Neural cell (in vitro differentiated cells): Measurements from ENCODE around the gene MCOLN1. TPM values are rescaled to one million over a fixed set of nuclear protein-coding genes. Genes with fewer than 3 reads are reported as not detected.

Experiments used
- H2AFZ ChIP-seq: fragments of 200-600, 300-800 bp; sonication (generic), shearing (Covaris generic); 2 replicates; pipeline ENCODE4 v1.6.0; 2014; ENCODE audit warnings: low read depth, mild to moderate bottlenecking, antibody characterized with exemption, low read length, moderate library complexity
- H3F3A ChIP-seq: fragments of 200-600 bp; shearing (Covaris generic); 2 replicates; pipeline ENCODE4 v1.6.1; 2016; ENCODE audit warnings: mild to moderate bottlenecking, moderate library complexity, mixed read lengths, antibody characterized with exemption, low read length; ENCODE audit not compliant: insufficient read depth, poor library complexity, severe bottlenecking
- H3K27ac ChIP-seq: fragments of 200-600, 300-800 bp; sonication (generic), shearing (Covaris generic); 2 replicates; pipeline ENCODE4 v1.5.1; 2014; ENCODE audit warnings: mild to moderate bottlenecking, low read length, moderate library complexity
- H3K27me3 ChIP-seq: fragments of 300-800, 200-600 bp; sonication (generic), shearing (Covaris generic); 2 replicates; pipeline ENCODE4 v1.6.0; 2014; ENCODE audit warnings: mild to moderate bottlenecking, low read depth, low read length, moderate library complexity; ENCODE audit not compliant: insufficient read depth
- H3K36me3 ChIP-seq: fragments of 300-800, 200-600 bp; sonication (generic), shearing (Covaris generic); 2 replicates; pipeline ENCODE4 v1.5.1; 2014; ENCODE audit warnings: mild to moderate bottlenecking, antibody characterized with exemption, low read length, moderate library complexity; ENCODE audit not compliant: insufficient read depth
- H3K4me2 ChIP-seq: fragments of 300-800, 200-600 bp; sonication (generic), shearing (Covaris generic); 2 replicates; pipeline ENCODE4 v1.6.0; 2014; ENCODE audit warnings: mild to moderate bottlenecking, low read length
- H3K4me3 ChIP-seq: fragments of 300-800, 200-600 bp; sonication (generic), shearing (Covaris generic); 2 replicates; pipeline ENCODE4 v1.5.1; 2014; ENCODE audit warnings: mild to moderate bottlenecking, low read length, moderate library complexity
- H3K79me2 ChIP-seq: fragments of 200-600 bp; shearing (Covaris generic); replicated peaks from 2 replicates; pipeline ENCODE4 v1.6.0; 2014; ENCODE audit warnings: mild to moderate bottlenecking, low read length, moderate library complexity; ENCODE audit not compliant: insufficient read depth
- H3K9ac ChIP-seq: fragments of 300-800, 200-600 bp; sonication (generic), shearing (Covaris generic); 2 replicates; pipeline ENCODE4 v1.6.1; 2016; ENCODE audit warnings: mild to moderate bottlenecking, low read length, mixed read lengths
- H3K9me2 ChIP-seq: fragments of 200-600 bp; shearing (Covaris generic); 2 replicates; pipeline ENCODE4 v1.6.1; 2016; ENCODE audit warnings: mild to moderate bottlenecking, low read length, mixed read lengths; ENCODE audit not compliant: insufficient read depth
- H3K9me3 ChIP-seq: fragments of 200-600, 300-800 bp; sonication (generic), shearing (Covaris generic); 2 replicates; pipeline ENCODE4 v1.6.1; 2016; ENCODE audit warnings: mild to moderate bottlenecking, mixed run types, low read length, moderate library complexity, mixed read lengths
- H4K20me1 ChIP-seq: fragments of 200-600 bp; shearing (Covaris generic); 2 replicates; pipeline ENCODE4 v1.6.1; 2016; ENCODE audit warnings: mild to moderate bottlenecking, mixed run types; ENCODE audit not compliant: insufficient read depth
- EP300 ChIP-seq: fragments of 450-650 bp; conservative IDR thresholded peaks from 2 replicates; pipeline ENCODE4 v1.6.1; 2014; ENCODE audit warnings: antibody characterized with exemption, mild to moderate bottlenecking, moderate library complexity; ENCODE audit not compliant: poor library complexity, severe bottlenecking
- EZH2 ChIP-seq: fragments of 200-600, 300-800 bp; shearing (Covaris generic), sonication (generic); IDR thresholded peaks from 2 replicates; pipeline ENCODE4 v1.6.1; 2014; ENCODE audit warnings: antibody characterized with exemption, low read length, borderline replicate concordance, mild to moderate bottlenecking; ENCODE audit not compliant: insufficient read depth, poor library complexity, severe bottlenecking
- MXI1 ChIP-seq: fragments of 450-650 bp; conservative IDR thresholded peaks from 2 replicates; pipeline ENCODE4 v1.6.1; 2014; ENCODE audit warnings: antibody characterized with exemption, mild to moderate bottlenecking; ENCODE audit not compliant: poor library complexity, severe bottlenecking
- POLR2AphosphoS5 ChIP-seq: IDR thresholded peaks from 2 replicates; pipeline ENCODE4 v1.6.1; 2012
- RAD21 ChIP-seq: fragments of 450-650 bp; conservative IDR thresholded peaks from 2 replicates; pipeline ENCODE4 v1.6.1; 2014; ENCODE audit warnings: antibody characterized with exemption, mild to moderate bottlenecking, moderate library complexity
- SMC3 ChIP-seq: fragments of 450-650 bp; conservative IDR thresholded peaks from 2 replicates; pipeline ENCODE4 v1.6.1; 2014; ENCODE audit warnings: antibody characterized with exemption, mild to moderate bottlenecking, moderate library complexity; ENCODE audit not compliant: poor library complexity
- TAF1 ChIP-seq: IDR thresholded peaks from 2 replicates; pipeline ENCODE4 v1.6.1; 2012; ENCODE audit warnings: low read depth
- polyA plus RNA-seq: library from polyadenylated mRNA; depleted of rRNA; stranded (reverse); fragments of >200 nt; gene quantifications from 2 replicates; pipeline ENCODE4 v1.2.3, GENCODE V29; 2014
- TF ChIP-seq, protein P1 (sequence below): IDR thresholded peaks from 2 replicates; pipeline ENCODE4 v1.6.1; 2012; ENCODE audit warnings: borderline replicate concordance
- TF ChIP-seq, protein P2 (sequence below): fragments of 450-650 bp; IDR thresholded peaks from 2 replicates; pipeline ENCODE4 v1.5.1; 2014; ENCODE audit warnings: antibody characterized with exemption, mild to moderate bottlenecking, moderate library complexity; ENCODE audit not compliant: poor library complexity, severe bottlenecking

Gene MCOLN1
- polyA plus RNA-seq, 1 donor from 2014 or later: 16.9 TPM

DNA sequence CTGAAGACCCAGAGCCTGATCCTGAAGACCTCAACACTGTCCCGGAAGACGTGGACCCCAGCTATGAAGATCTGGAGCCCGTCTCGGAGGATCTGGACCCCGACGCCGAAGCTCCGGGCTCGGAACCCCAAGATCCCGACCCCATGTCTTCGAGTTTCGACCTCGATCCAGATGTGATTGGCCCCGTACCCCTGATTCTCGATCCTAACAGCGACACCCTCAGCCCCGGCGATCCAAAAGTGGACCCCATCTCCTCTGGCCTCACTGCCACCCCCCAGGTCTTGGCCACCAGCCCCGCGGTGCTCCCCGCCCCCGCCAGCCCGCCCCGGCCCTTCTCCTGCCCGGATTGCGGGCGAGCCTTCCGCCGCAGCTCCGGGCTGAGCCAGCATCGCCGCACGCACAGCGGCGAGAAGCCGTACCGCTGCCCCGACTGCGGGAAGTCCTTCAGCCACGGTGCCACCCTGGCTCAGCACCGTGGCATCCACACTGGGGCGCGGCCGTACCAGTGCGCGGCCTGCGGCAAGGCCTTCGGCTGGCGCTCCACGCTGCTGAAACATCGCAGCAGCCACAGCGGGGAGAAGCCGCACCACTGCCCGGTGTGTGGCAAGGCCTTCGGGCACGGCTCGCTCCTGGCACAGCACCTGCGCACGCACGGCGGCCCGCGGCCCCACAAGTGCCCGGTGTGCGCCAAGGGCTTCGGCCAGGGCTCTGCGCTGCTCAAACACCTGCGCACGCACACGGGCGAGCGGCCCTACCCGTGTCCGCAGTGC lies 2.9 kb upstream of the MCOLN1 start:
- no peaks in the 10 kb centered on the region for H3F3A ChIP-seq
- no peaks in the 10 kb centered on the region for H4K20me1 ChIP-seq
- no peaks in the 10 kb centered on the region for H3K9me2 ChIP-seq
- no peak for TF ChIP-seq RAD21
- TF ChIP-seq POLR2AphosphoS5: no peak
- TF ChIP-seq MXI1: no peak
- TF ChIP-seq EP300: no peak
- TF ChIP-seq SMC3: no peak
- H3K9me3 ChIP-seq: no peaks in the 10 kb centered on the region
- no peak overlapping the region for H3K9ac ChIP-seq
- H3K36me3 ChIP-seq: no peaks in the 10 kb centered on the region
- H3K4me2 ChIP-seq: no peak overlapping the region
- no peak overlapping the region for H3K27ac ChIP-seq
- no peaks in the 10 kb centered on the region for H3K27me3 ChIP-seq
- no peak overlapping the region for H3K4me3 ChIP-seq
- no peak overlapping the region for H2AFZ ChIP-seq
- H3K79me2 ChIP-seq: peaks cover 22% of the 10 kb centered on the region

DNA sequence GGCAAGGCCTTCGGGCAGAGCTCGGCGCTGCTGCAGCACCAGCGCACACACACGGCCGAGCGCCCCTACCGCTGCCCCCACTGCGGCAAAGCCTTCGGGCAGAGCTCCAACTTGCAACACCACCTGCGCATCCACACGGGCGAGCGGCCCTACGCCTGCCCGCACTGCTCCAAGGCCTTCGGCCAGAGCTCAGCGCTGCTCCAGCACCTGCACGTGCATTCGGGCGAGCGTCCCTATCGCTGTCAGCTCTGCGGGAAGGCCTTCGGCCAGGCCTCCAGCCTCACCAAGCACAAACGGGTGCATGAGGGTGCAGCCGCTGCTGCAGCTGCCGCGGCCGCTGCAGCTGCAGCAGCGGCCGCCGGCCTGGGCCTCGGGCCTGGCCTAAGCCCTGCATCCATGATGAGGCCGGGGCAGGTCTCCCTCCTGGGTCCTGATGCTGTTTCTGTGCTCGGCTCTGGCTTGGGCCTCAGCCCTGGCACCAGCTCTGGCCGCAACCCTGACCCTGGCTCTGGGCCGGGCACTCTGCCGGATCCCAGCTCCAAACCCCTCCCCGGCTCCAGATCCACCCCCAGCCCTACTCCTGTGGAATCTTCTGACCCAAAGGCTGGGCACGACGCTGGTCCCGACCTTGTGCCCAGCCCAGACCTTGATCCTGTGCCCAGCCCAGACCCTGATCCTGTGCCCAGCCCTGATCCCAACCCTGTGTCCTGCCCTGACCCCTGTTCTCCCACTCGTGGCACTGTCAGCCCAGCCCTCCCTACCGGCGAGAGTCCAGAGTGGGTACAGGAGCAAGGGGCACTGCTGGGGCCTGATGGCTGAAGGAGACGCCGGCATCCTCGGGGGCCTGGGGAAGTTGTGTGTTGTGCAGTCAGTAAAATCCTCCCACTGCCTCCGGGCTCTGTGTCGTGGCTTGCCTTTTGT lies 2.0 kb upstream of the MCOLN1 start:
- no peaks in the 10 kb centered on the region for H3K27me3 ChIP-seq
- peaks cover 19% of the 10 kb centered on the region for H3K79me2 ChIP-seq
- no peak overlapping the region for H3K27ac ChIP-seq
- H3K4me2 ChIP-seq: no peak overlapping the region
- no peak overlapping the region for H3K9ac ChIP-seq
- no peaks in the 10 kb centered on the region for H3K36me3 ChIP-seq
- H4K20me1 ChIP-seq: no peaks in the 10 kb centered on the region
- H3K9me3 ChIP-seq: no peaks in the 10 kb centered on the region
- H3F3A ChIP-seq: no peaks in the 10 kb centered on the region
- no peak overlapping the region for H2AFZ ChIP-seq
- no peak overlapping the region for H3K4me3 ChIP-seq
- TF ChIP-seq, protein P1, sequence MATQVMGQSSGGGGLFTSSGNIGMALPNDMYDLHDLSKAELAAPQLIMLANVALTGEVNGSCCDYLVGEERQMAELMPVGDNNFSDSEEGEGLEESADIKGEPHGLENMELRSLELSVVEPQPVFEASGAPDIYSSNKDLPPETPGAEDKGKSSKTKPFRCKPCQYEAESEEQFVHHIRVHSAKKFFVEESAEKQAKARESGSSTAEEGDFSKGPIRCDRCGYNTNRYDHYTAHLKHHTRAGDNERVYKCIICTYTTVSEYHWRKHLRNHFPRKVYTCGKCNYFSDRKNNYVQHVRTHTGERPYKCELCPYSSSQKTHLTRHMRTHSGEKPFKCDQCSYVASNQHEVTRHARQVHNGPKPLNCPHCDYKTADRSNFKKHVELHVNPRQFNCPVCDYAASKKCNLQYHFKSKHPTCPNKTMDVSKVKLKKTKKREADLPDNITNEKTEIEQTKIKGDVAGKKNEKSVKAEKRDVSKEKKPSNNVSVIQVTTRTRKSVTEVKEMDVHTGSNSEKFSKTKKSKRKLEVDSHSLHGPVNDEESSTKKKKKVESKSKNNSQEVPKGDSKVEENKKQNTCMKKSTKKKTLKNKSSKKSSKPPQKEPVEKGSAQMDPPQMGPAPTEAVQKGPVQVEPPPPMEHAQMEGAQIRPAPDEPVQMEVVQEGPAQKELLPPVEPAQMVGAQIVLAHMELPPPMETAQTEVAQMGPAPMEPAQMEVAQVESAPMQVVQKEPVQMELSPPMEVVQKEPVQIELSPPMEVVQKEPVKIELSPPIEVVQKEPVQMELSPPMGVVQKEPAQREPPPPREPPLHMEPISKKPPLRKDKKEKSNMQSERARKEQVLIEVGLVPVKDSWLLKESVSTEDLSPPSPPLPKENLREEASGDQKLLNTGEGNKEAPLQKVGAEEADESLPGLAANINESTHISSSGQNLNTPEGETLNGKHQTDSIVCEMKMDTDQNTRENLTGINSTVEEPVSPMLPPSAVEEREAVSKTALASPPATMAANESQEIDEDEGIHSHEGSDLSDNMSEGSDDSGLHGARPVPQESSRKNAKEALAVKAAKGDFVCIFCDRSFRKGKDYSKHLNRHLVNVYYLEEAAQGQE: no peak
- TF ChIP-seq SMC3: no peak
- no peak for TF ChIP-seq EZH2
- TF ChIP-seq POLR2AphosphoS5: no peak
- TF ChIP-seq EP300: no peak
- TF ChIP-seq TAF1: no peak
- TF ChIP-seq, protein P2, sequence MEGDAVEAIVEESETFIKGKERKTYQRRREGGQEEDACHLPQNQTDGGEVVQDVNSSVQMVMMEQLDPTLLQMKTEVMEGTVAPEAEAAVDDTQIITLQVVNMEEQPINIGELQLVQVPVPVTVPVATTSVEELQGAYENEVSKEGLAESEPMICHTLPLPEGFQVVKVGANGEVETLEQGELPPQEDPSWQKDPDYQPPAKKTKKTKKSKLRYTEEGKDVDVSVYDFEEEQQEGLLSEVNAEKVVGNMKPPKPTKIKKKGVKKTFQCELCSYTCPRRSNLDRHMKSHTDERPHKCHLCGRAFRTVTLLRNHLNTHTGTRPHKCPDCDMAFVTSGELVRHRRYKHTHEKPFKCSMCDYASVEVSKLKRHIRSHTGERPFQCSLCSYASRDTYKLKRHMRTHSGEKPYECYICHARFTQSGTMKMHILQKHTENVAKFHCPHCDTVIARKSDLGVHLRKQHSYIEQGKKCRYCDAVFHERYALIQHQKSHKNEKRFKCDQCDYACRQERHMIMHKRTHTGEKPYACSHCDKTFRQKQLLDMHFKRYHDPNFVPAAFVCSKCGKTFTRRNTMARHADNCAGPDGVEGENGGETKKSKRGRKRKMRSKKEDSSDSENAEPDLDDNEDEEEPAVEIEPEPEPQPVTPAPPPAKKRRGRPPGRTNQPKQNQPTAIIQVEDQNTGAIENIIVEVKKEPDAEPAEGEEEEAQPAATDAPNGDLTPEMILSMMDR: no peak
- no peak for TF ChIP-seq MXI1
- no peak for TF ChIP-seq RAD21
- no peaks in the 10 kb centered on the region for H3K9me2 ChIP-seq
